K562 (cell line): ENCODE results near the gene ZNF546. TPM values are rescaled to one million over a fixed set of nuclear protein-coding genes. Genes with fewer than 3 reads are reported as not detected.

Experiments
- ATF7 ChIP-seq: fragments of 450-650 bp; IDR thresholded peaks from 2 replicates; pipeline ENCODE4 v1.7.1; 2014; ENCODE audit warnings: mild to moderate bottlenecking, moderate library complexity
- BRF2 ChIP-seq: IDR thresholded peaks from 3 replicates; pipeline ENCODE4 v1.6.1; 2011; ENCODE audit warnings: borderline replicate concordance, mild to moderate bottlenecking; ENCODE audit not compliant: insufficient read length, insufficient read depth
- CAMTA2 ChIP-seq: fragments of 250-450 bp; sonication (Bioruptor Pico); conservative IDR thresholded peaks from 2 replicates; pipeline ENCODE4 v1.5.1; 2022
- FOXM1 ChIP-seq, 2 experiments: fragments of 450-650 bp in 1 of 2; sonication (generic) in 1 of 2; formaldehyde crosslinking in 1 of 2; IDR thresholded peaks; 2 replicates each; pipeline versions ENCODE4 v1.6.1 to v1.9.0; 2017 to 2022; ENCODE audit warnings: low read depth in 2 of 2, mild to moderate bottlenecking in 2 of 2, missing genetic modification reagents in 1 of 2, moderate library complexity in 1 of 2
- HES1 ChIP-seq: fragments of 450-650 bp; IDR thresholded peaks from 2 replicates; pipeline ENCODE4 v1.6.1; 2016; ENCODE audit warnings: low read depth, mild to moderate bottlenecking, moderate library complexity
- JUN ChIP-seq, 2 experiments: sonication (generic) in 1 of 2; formaldehyde crosslinking in 1 of 2; IDR thresholded peaks; 2 replicates each; pipeline versions ENCODE4 v1.6.1 to v1.8.0; 2012 to 2022; ENCODE audit warnings: borderline replicate concordance in 2 of 2, mild to moderate bottlenecking in 2 of 2, improper control_type of control experiment in 1 of 2, low read depth in 1 of 2, low read length in 1 of 2, missing genetic modification reagents in 1 of 2
- NCOA1 ChIP-seq: fragments of 450-650 bp; IDR thresholded peaks from 2 replicates; pipeline ENCODE4 v1.6.1; 2016; ENCODE audit warnings: low read depth
- POLR2AphosphoS5 ChIP-seq: IDR thresholded peaks from 2 replicates; pipeline ENCODE4 v1.6.1; 2011; ENCODE audit warnings: mild to moderate bottlenecking, low read depth, low read length, moderate library complexity; ENCODE audit not compliant: control insufficient read depth, insufficient read depth
- ZNF511 ChIP-seq: sonication (generic); formaldehyde crosslinking; IDR thresholded peaks from 2 replicates; pipeline ENCODE4 v1.8.0; 2022; ENCODE audit warnings: mild to moderate bottlenecking, missing genetic modification reagents
- ZNF717 ChIP-seq: fragments of 250-450 bp; sonication (Bioruptor Pico); IDR thresholded peaks from 2 replicates; pipeline ENCODE4 v1.5.0; 2021
- ZNF75A ChIP-seq: fragments of 450-650 bp; formaldehyde crosslinking; IDR thresholded peaks from 2 replicates; pipeline ENCODE4 v1.4.0; 2020; ENCODE audit warnings: mild to moderate bottlenecking
- polyA plus RNA-seq, 8 experiments: library from polyadenylated mRNA; depleted of rRNA in 4 of 8; stranded (reverse) in 5 of 8; unstranded in 3 of 8; fragments of >200 nt; fragmentation: Nextera tagmentation in 2 of 8; fragmentation: Illumina TruSeq in 1 of 8; extraction: Ambion mirVana in 2 of 8; extraction: Trizol in 1 of 8; gene quantifications; 2 replicates each; pipeline versions ENCODE4 v1.2.1 to v1.2.3, GENCODE V29; 2011 to 2014; ENCODE audit warnings: inconsistent platforms in 1 of 8, missing spikeins in 1 of 8
- total RNA-seq, 7 experiments: library from RNA; depleted of rRNA in 6 of 7; stranded (reverse); fragments of >200 nt in 6 of 7; fragmentation: Illumina TruSeq in 2 of 7; extraction: Trizol in 2 of 7; gene quantifications; 2 replicates each; pipeline versions ENCODE4 v1.2.1 to v1.2.3, GENCODE V29; 2011 to 2021; ENCODE audit warnings: low replicate concordance in 1 of 7
- TF ChIP-seq, protein P1 (sequence below): fragments of 200-800 bp; sonication (Bioruptor generic); IDR thresholded peaks from 2 replicates; pipeline ENCODE4 v1.6.1; 2017; ENCODE audit warnings: missing genetic modification characterization, missing compliant biosample characterization
- TF ChIP-seq, protein P2 (sequence below): fragments of 250-450 bp; sonication (Bioruptor Pico); IDR thresholded peaks from 2 replicates; pipeline ENCODE4 v1.8.0; 2021; ENCODE audit warnings: moderate library complexity, mild to moderate bottlenecking, inconsistent platforms
- TF ChIP-seq, protein P3 (sequence below): fragments of 450-650 bp; IDR thresholded peaks from 2 replicates; pipeline ENCODE4 v1.6.1; 2018; ENCODE audit warnings: mild to moderate bottlenecking, low read depth; ENCODE audit not compliant: partially characterized antibody
- TF ChIP-seq, protein P4 (sequence below): sonication (generic); formaldehyde crosslinking; IDR thresholded peaks from 2 replicates; pipeline ENCODE4 v1.8.0; 2022; ENCODE audit warnings: mild to moderate bottlenecking, missing genetic modification reagents

ZNF546 gene
- total and polyA plus RNA-seq, 9 of the 15 experiments (the other 6 are each of a cell fraction or from before 2014, with no cell fraction given) = 0.73 to 5.1 (median 2.2) TPM

DNA sequence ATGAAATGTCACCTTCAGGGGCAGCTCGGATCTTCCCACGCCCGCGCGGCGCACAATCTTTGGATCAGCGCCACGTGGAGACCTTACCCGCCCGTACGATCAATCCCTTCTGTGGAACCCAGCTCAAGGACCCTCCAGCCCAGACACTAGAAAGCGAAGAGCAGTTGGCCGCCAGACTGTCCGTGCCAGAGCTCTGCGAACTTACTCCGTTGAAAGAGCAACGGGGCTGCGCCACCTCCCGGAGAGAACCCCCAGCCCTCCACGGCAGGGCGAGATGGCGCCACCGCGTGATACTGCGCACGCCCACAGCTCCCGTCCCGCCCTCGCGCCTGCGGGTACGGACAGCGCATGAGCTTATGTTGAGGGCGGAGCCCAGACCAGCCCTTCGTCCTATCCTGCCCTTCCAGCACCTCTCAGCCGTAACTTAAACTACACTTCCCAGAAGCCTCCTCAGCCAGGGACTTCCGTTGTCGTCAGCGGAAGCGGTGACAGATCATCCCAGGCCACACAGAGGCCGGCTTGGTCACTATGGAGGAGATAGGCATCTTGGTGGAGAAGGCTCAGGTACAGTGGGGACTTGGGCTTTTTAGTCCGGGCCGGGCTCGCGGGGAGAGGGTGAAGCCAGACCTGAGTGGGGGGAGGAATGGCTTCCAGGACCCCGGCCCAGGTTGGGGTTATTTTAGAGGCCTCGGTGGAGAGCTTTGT is 26.0 kb upstream of the ZNF546 start, which contains the start of gene PSMC4 (continued):
- TF ChIP-seq ZNF75A (CRISPR knock-in tag) (0 out of 2 replicates have a peak, but pooled peaks have one; percentile 32), ATF7 (peak; percentile 91), BRF2 (no peak), NCOA1 (0 out of 2 replicates have a peak, but pooled peaks have one; percentile 17), CAMTA2 (CRISPR knock-in tag) (no peak), HES1 (no peak), POLR2AphosphoS5 (peak; percentile 83), ZNF511 (CRISPR knock-in tag) (peak; percentile 92), JUN (IDR thresholded peaks at IDR 0.05; ENCODE audit: borderline replicate concordance, low read depth, low read length) (peak; percentile 25; the same call in 1 of the 2 replicates), JUN (CRISPR knock-in tag; IDR thresholded peaks at IDR 0.05; ENCODE audit: borderline replicate concordance) (no peak), FOXM1 (IDR thresholded peaks at IDR 0.05; ENCODE audit: low read depth) (no peak), FOXM1 (CRISPR knock-in tag; IDR thresholded peaks at IDR 0.05; ENCODE audit: low read depth) (0 out of 2 replicates have a peak, but pooled peaks have one; percentile 34), ZNF717 (no peak)
- TF ChIP-seq, protein P1, sequence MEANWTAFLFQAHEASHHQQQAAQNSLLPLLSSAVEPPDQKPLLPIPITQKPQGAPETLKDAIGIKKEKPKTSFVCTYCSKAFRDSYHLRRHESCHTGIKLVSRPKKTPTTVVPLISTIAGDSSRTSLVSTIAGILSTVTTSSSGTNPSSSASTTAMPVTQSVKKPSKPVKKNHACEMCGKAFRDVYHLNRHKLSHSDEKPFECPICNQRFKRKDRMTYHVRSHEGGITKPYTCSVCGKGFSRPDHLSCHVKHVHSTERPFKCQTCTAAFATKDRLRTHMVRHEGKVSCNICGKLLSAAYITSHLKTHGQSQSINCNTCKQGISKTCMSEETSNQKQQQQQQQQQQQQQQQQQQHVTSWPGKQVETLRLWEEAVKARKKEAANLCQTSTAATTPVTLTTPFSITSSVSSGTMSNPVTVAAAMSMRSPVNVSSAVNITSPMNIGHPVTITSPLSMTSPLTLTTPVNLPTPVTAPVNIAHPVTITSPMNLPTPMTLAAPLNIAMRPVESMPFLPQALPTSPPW (CRISPR knock-in tag) = peak; percentile 31; the same call in 1 of the 2 replicates
- TF ChIP-seq, protein P2, sequence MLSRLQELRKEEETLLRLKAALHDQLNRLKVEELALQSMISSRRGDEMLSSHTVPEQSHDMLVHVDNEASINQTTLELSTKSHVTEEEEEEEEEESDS (CRISPR knock-in tag) = no peak
- TF ChIP-seq, protein P3, sequence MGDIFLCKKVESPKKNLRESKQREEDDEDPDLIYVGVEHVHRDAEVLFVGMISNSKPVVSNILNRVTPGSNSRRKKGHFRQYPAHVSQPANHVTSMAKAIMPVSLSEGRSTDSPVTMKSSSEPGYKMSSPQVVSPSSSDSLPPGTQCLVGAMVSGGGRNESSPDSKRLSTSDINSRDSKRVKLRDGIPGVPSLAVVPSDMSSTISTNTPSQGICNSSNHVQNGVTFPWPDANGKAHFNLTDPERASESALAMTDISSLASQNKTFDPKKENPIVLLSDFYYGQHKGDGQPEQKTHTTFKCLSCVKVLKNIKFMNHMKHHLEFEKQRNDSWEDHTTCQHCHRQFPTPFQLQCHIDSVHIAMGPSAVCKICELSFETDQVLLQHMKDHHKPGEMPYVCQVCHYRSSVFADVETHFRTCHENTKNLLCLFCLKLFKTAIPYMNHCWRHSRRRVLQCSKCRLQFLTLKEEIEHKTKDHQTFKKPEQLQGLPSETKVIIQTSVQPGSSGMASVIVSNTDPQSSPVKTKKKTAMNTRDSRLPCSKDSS = no peak
- TF ChIP-seq, protein P4, sequence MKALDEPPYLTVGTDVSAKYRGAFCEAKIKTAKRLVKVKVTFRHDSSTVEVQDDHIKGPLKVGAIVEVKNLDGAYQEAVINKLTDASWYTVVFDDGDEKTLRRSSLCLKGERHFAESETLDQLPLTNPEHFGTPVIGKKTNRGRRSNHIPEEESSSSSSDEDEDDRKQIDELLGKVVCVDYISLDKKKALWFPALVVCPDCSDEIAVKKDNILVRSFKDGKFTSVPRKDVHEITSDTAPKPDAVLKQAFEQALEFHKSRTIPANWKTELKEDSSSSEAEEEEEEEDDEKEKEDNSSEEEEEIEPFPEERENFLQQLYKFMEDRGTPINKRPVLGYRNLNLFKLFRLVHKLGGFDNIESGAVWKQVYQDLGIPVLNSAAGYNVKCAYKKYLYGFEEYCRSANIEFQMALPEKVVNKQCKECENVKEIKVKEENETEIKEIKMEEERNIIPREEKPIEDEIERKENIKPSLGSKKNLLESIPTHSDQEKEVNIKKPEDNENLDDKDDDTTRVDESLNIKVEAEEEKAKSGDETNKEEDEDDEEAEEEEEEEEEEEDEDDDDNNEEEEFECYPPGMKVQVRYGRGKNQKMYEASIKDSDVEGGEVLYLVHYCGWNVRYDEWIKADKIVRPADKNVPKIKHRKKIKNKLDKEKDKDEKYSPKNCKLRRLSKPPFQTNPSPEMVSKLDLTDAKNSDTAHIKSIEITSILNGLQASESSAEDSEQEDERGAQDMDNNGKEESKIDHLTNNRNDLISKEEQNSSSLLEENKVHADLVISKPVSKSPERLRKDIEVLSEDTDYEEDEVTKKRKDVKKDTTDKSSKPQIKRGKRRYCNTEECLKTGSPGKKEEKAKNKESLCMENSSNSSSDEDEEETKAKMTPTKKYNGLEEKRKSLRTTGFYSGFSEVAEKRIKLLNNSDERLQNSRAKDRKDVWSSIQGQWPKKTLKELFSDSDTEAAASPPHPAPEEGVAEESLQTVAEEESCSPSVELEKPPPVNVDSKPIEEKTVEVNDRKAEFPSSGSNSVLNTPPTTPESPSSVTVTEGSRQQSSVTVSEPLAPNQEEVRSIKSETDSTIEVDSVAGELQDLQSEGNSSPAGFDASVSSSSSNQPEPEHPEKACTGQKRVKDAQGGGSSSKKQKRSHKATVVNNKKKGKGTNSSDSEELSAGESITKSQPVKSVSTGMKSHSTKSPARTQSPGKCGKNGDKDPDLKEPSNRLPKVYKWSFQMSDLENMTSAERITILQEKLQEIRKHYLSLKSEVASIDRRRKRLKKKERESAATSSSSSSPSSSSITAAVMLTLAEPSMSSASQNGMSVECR (CRISPR knock-in tag) = peak; percentile 93
